H1 (cell line): ENCODE measurements around the gene RRAS. TPM values are rescaled to one million over a fixed set of nuclear protein-coding genes. Genes with fewer than 3 reads are reported as not detected.
A peak's percentile ranks its signal among the peaks of the same experiment; 100 is the strongest.

Experiments used
- CTCF ChIA-PET: fragments of 300-600 bp; sonication (Branson Sonifier 250); formaldehyde crosslinking; loops from one replicate; lab custom pipeline; 2021; ENCODE audit not compliant: partially characterized antibody; lab: Charles Lee
- POLR2A ChIA-PET: fragments of 300-600 bp; sonication (Branson Sonifier 250); formaldehyde crosslinking; loops from one replicate; lab custom pipeline; 2021; ENCODE audit warnings: inconsistent platforms; ENCODE audit not compliant: partially characterized antibody; lab: Charles Lee
- DNase-seq, 2 experiments: peaks; one replicate each; pipeline versions ENCODE4 v3.0.0 to v3.0.0-alpha.2; 2010 to 2022; ENCODE audit warnings: low spot score in 2 of 2, low read depth in 1 of 2, mixed read lengths in 1 of 2
- FAIRE-seq: peaks from 2 replicates; lab custom pipeline; 2011; peaks lifted over from hg19 to GRCh38; lab: Jason Lieb, UNC
- H2AFZ ChIP-seq: 2 replicates; pipeline ENCODE4 v1.8.1; 2012; ENCODE audit warnings: low read length, inconsistent platforms
- H2AK5ac ChIP-seq: 2 replicates; pipeline ENCODE4 v1.6.1; 2013; ENCODE audit warnings: low read depth, low read length
- H2BK120ac ChIP-seq: replicated peaks from 2 replicates; pipeline ENCODE3; 2013; ENCODE audit warnings: low read depth, low read length, inconsistent platforms
- H2BK12ac ChIP-seq: 2 replicates; pipeline ENCODE4 v1.6.1; 2013; ENCODE audit warnings: low read depth, low read length
- H2BK15ac ChIP-seq: 2 replicates; pipeline ENCODE4 v1.6.1; 2013; ENCODE audit warnings: low read length
- H2BK20ac ChIP-seq: 2 replicates; pipeline ENCODE4 v1.6.1; 2013; ENCODE audit warnings: low read length
- H2BK5ac ChIP-seq: 2 replicates; pipeline ENCODE4 v1.6.1; 2013; ENCODE audit warnings: low read depth, low read length
- H3K14ac ChIP-seq: 2 replicates; pipeline ENCODE4 v1.6.1; 2013; ENCODE audit warnings: inconsistent platforms; ENCODE audit not compliant: insufficient read length
- H3K18ac ChIP-seq: 2 replicates; pipeline ENCODE4 v1.6.1; 2013; ENCODE audit warnings: low read length; ENCODE audit errors: extremely low read depth
- H3K23ac ChIP-seq: 2 replicates; pipeline ENCODE4 v1.6.1; 2013; ENCODE audit warnings: inconsistent platforms; ENCODE audit not compliant: insufficient read length
- H3K23me2 ChIP-seq: 2 replicates; pipeline ENCODE4 v1.6.1; 2013; ENCODE audit warnings: low read depth, low read length
- H3K27ac ChIP-seq: 2 replicates; pipeline ENCODE4 v1.6.1; 2011; ENCODE audit warnings: low read depth, low read length, inconsistent platforms
- H3K27me3 ChIP-seq, 4 experiments: replicated peaks in 1 of 4; 1 replicate in 1 of 4; 2 replicates in 3 of 4; pipeline versions ENCODE4 v1.6.1 to v1.8.1; 2011 to 2013; ENCODE audit warnings: low read length in 3 of 4, mild to moderate bottlenecking in 3 of 4, inconsistent platforms in 2 of 4, mixed read lengths in 2 of 4, moderate library complexity in 1 of 4; ENCODE audit not compliant: control insufficient read depth in 3 of 4, insufficient read depth in 3 of 4; ENCODE audit errors: extremely low read depth in 1 of 4
- H3K36me3 ChIP-seq, 4 experiments: 2 replicates each; pipeline versions ENCODE4 v1.6.1 to v1.8.1; 2011 to 2013; ENCODE audit warnings: mild to moderate bottlenecking in 4 of 4, low read length in 3 of 4, moderate library complexity in 2 of 4, control low read depth in 1 of 4, inconsistent platforms in 1 of 4; ENCODE audit not compliant: insufficient read depth in 4 of 4, control insufficient read depth in 2 of 4
- H3K4ac ChIP-seq: replicated peaks from 2 replicates; pipeline ENCODE3; 2013; ENCODE audit warnings: low read length, low read depth, mixed read lengths, inconsistent platforms; ENCODE audit not compliant: insufficient read length
- H3K4me1 ChIP-seq, 4 experiments: replicated peaks in 1 of 4; 1 replicate in 1 of 4; 2 replicates in 3 of 4; pipeline versions ENCODE4 v1.6.1 to v1.8.1; 2011 to 2013; ENCODE audit warnings: low read length in 3 of 4, inconsistent platforms in 2 of 4, mixed read lengths in 1 of 4; ENCODE audit not compliant: insufficient read depth in 4 of 4, control insufficient read depth in 3 of 4
- H3K4me2 ChIP-seq, 2 experiments: 2 replicates each; pipeline versions ENCODE4 v1.6.1 to v1.8.1; 2011 to 2013; ENCODE audit warnings: low read depth in 2 of 2, low read length in 2 of 2, control low read depth in 1 of 2, inconsistent platforms in 1 of 2, mild to moderate bottlenecking in 1 of 2; ENCODE audit not compliant: insufficient read depth in 1 of 2
- H3K4me3 ChIP-seq, 4 experiments: fragments of 200-600, 300-600 bp in 1 of 4; sonication (generic), shearing (Covaris generic), sonication (Bioruptor Twin) in 1 of 4; 2 replicates each; pipeline versions ENCODE4 v1.5.1 to v1.8.1; 2011 to 2016; ENCODE audit warnings: low read length in 4 of 4, low read depth in 3 of 4, control low read depth in 2 of 4, inconsistent platforms in 2 of 4, mild to moderate bottlenecking in 2 of 4, mixed read lengths in 1 of 4, moderate library complexity in 1 of 4; ENCODE audit not compliant: insufficient read depth in 2 of 4; ENCODE audit errors: extremely low read depth in 1 of 4
- H3K56ac ChIP-seq: replicated peaks from 2 replicates; pipeline ENCODE3; 2013; ENCODE audit warnings: low read depth, mild to moderate bottlenecking, mixed read lengths, low read length, inconsistent platforms; ENCODE audit not compliant: insufficient read length
- H3K79me1 ChIP-seq: 2 replicates; pipeline ENCODE4 v1.6.1; 2013; ENCODE audit warnings: low read depth, low read length, control low read depth
- H3K79me2 ChIP-seq, 2 experiments: 2 replicates each; pipeline versions ENCODE4 v1.6.1 to v1.8.1; 2012 to 2013; ENCODE audit warnings: low read length in 2 of 2, mild to moderate bottlenecking in 2 of 2, inconsistent platforms in 1 of 2; ENCODE audit not compliant: insufficient read depth in 2 of 2, control insufficient read depth in 1 of 2
- H3K9ac ChIP-seq, 4 experiments: replicated peaks in 1 of 4; 1 replicate in 1 of 4; 2 replicates in 3 of 4; pipeline versions ENCODE4 v1.6.1 to v1.8.1; 2011 to 2013; ENCODE audit warnings: low read depth in 3 of 4, low read length in 3 of 4, control low read depth in 2 of 4, mild to moderate bottlenecking in 2 of 4, moderate library complexity in 2 of 4, inconsistent platforms in 1 of 4; ENCODE audit errors: extremely low read depth in 1 of 4
- H3K9me3 ChIP-seq, 2 experiments: 2 replicates each; pipeline versions ENCODE4 v1.6.1 to v1.8.1; 2012 to 2013; ENCODE audit warnings: mild to moderate bottlenecking in 2 of 2, moderate library complexity in 2 of 2, control low read depth in 1 of 2, inconsistent platforms in 1 of 2, low read depth in 1 of 2, low read length in 1 of 2, mixed read lengths in 1 of 2; ENCODE audit not compliant: insufficient read depth in 2 of 2
- H4K20me1 ChIP-seq, 2 experiments: replicated peaks in 1 of 2; 2 replicates each; pipeline versions ENCODE3 to v1.8.1; 2011 to 2013; ENCODE audit warnings: inconsistent platforms in 2 of 2, low read length in 2 of 2, mild to moderate bottlenecking in 1 of 2; ENCODE audit not compliant: insufficient read depth in 2 of 2, control insufficient read depth in 1 of 2
- H4K5ac ChIP-seq: 2 replicates; pipeline ENCODE4 v1.6.1; 2013; ENCODE audit warnings: low read length, low read depth, mixed read lengths, inconsistent platforms; ENCODE audit not compliant: insufficient read length
- H4K8ac ChIP-seq: 2 replicates; pipeline ENCODE4 v1.8.0; 2013; ENCODE audit warnings: mild to moderate bottlenecking, moderate library complexity, low read length, inconsistent platforms; ENCODE audit not compliant: insufficient read depth; ENCODE audit errors: extremely low read depth
- H4K91ac ChIP-seq: replicated peaks from 2 replicates; pipeline ENCODE3; 2013; ENCODE audit warnings: low read length, mixed read lengths, inconsistent platforms; ENCODE audit not compliant: insufficient read length
- NANOG ChIP-seq: IDR thresholded peaks from 2 replicates; pipeline ENCODE4 v1.6.1; 2011; ENCODE audit warnings: low read length, low read depth, mild to moderate bottlenecking, inconsistent platforms; ENCODE audit not compliant: insufficient read depth, poor library complexity, severe bottlenecking
- POLR2A ChIP-seq, 2 experiments: IDR thresholded peaks; 1 replicate in 1 of 2; 2 replicates in 1 of 2; pipeline ENCODE4 v1.6.1; 2011; ENCODE audit warnings: low read depth in 2 of 2, low read length in 2 of 2, mild to moderate bottlenecking in 2 of 2; ENCODE audit errors: control extremely low read depth in 1 of 2
- WGBS, 2 experiments: shearing (Covaris generic) in 1 of 2; methylation state at CpG; one replicate each; pipeline versions ENCODE4 v1.1.6 to v1.1.7; 2013 to 2015; ENCODE audit warnings: low lambda C conversion rate in 2 of 2, mixed read lengths in 2 of 2, inconsistent platforms in 1 of 2, low coverage in 1 of 2, missing lambda C conversion rate in 1 of 2; ENCODE audit not compliant: insufficient replicate concordance in 2 of 2, insufficient coverage in 1 of 2, insufficient read length in 1 of 2; ENCODE audit errors: extremely low coverage in 1 of 2, missing lambda C conversion rate in 1 of 2; 5-methylcytosine and 5-hydroxymethylcytosine counted together
- polyA plus RNA-seq, 7 experiments: library from polyadenylated mRNA; depleted of rRNA in 3 of 7; stranded (reverse) in 5 of 7; unstranded in 2 of 7; fragments of >200 nt in 5 of 7; fragments of 200-250 nt in 2 of 7; gene quantifications; 1 replicate in 5 of 7; 2 replicates in 1 of 7; 4 replicates in 1 of 7; pipeline versions ENCODE4 v1.2.1 to v1.2.3, GENCODE V29; 2011 to 2013; ENCODE audit warnings: missing spikeins in 2 of 7, mixed read lengths in 2 of 7
- total RNA-seq: library from RNA; stranded (reverse); fragmentation: NEBNext Ultra II Directional; extraction: Animal tissue kit (Norgen Biotek cat#: 25700); gene quantifications from 2 replicates; pipeline ENCODE4 v1.2.1, GENCODE V29; 2021

The RRAS gene
- total and polyA plus RNA-seq, 2 of the 8 experiments (the other 6 are each of a cell fraction or from before 2014, with no cell fraction given) = 17.7 to 49.1 TPM

DNA sequence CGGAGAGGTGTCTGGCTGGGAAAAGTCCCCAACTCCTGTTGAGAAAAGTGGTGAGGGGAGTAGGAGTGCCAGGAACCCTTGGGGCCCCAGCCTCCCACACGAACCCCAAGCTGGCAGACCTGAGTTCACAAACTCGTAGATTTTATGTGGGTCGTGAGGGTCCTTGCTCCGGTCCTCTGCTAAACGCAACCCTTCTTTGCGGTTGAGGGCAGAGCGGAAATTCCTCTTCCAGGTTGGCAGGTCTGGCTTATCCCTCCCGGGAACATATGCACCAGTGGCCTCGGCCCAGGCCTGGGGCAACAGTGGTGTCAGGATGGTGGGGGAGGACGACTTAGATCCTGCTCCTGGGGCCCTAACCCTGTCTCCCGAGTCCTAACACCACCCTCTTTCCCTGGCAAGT is 23.3 kb upstream of the RRAS start:
- no peak overlapping the region for H3K14ac ChIP-seq
- no peak overlapping the region for H3K56ac ChIP-seq
- peaks cover 0 to 7% (median 2%) of the 10 kb centered on the region in 4 experiments; a peak in 4 of 7 replicates for H3K4me1 ChIP-seq
- no peak overlapping the region; a peak in 1 of 7 replicates for H3K9ac ChIP-seq
- POLR2A ChIA-PET = interaction anchor here (1.4 to 18.0 kb wide), 6 partner anchors 8 to 78 kb away, joined by 4 to 275 read pairs (median 24); partner anchors contain the start of genes PRMT1, RRAS and SCAF1
- H3K36me3 ChIP-seq = peaks cover 18 to 45% (median 37%) of the 10 kb centered on the region in 4 experiments; a peak in 7 of 8 replicates
- H2AFZ ChIP-seq = no peak overlapping the region
- peak overlapping the region in 1 of 2 experiments; percentile 89; a peak in 1 of 4 replicates for H3K4me2 ChIP-seq
- peaks cover 9 to 11% of the 10 kb centered on the region in 2 experiments for H3K9me3 ChIP-seq
- no peak overlapping the region for H4K91ac ChIP-seq
- peak overlapping the region; percentile 69; the same call in 1 of the 2 replicates for H2AK5ac ChIP-seq
- no peak overlapping the region for H2BK120ac ChIP-seq
- H2BK5ac ChIP-seq = no peak overlapping the region
- H4K20me1 ChIP-seq = peaks cover 9 to 11% of the 10 kb centered on the region in 2 experiments
- H2BK12ac ChIP-seq = no peak overlapping the region
- CTCF ChIA-PET = interaction anchor here (0.7 to 1.8 kb wide), 5 partner anchors 9 to 23 kb away, joined by 3 to 5 read pairs (median 4); no protein-coding TSS in a partner anchor
- 89% methylated on average over 11 of the region's 12 CpGs; no CpG with 5 or more reads in 1 of the 2 experiments for whole genome bisulfite sequencing, 2 experiments
- no peak overlapping the region for H3K4me3 ChIP-seq
- no peak overlapping the region for H4K5ac ChIP-seq
- TF ChIP-seq POLR2A (IDR thresholded peaks at IDR 0.05; ENCODE audit: control extremely low read depth in 1 of 2, low read depth in 2 of 2, low read length in 2 of 2) (peak in 1 of 2 experiments; percentile 65; a peak in 2 of 3 replicates), NANOG (no peak)
- 0 out of 2 replicates have a peak overlapping the region, but pooled peaks have one; percentile 74 for H4K8ac ChIP-seq
- H3K79me1 ChIP-seq = peaks cover 5% of the 10 kb centered on the region
- no peak overlapping the region for H3K4ac ChIP-seq
- peaks cover 5 to 32% of the 10 kb centered on the region in 2 experiments; a peak in 2 of 4 replicates for H3K79me2 ChIP-seq
- no peak for DNase-seq
- no peak overlapping the region for H3K23ac ChIP-seq
- no peak for FAIRE-seq
- no peak overlapping the region for H3K18ac ChIP-seq
- H3K27me3 ChIP-seq = no peaks in the 10 kb centered on the region
- H3K23me2 ChIP-seq = peaks cover 15% of the 10 kb centered on the region
- H2BK15ac ChIP-seq = no peak overlapping the region
- H2BK20ac ChIP-seq = no peak overlapping the region
- H3K27ac ChIP-seq = no peak overlapping the region
